Activated CD4-positive, alpha-beta T cell treated with anti-CD3 and anti-CD28 coated beads for 36 hours (primary cell): Measurements from ENCODE around the gene EPS8L3. TPM values are rescaled to one million over a fixed set of nuclear protein-coding genes. Genes with fewer than 3 reads are reported as not detected.
"Not testable (repeated sequence)": the region's sequence is repeated elsewhere in the genome, so short reads cannot be mapped to it uniquely, and the experiment has no call there.

Experiments used
- ATAC-seq: fragments of 200-7000 bp; cut with Tn5 transposase; one replicate; pipeline ENCODE4 v1.10.0; 2021; ENCODE audit warnings: mild to moderate bottlenecking, moderate library complexity
- CTCF ChIA-PET: fragments of 350-600 bp; sonication (Branson Sonifier 250); formaldehyde crosslinking; loops from one replicate; lab custom pipeline; 2021; ENCODE audit warnings: antibody characterized with exemption; lab: Charles Lee
- POLR2A ChIA-PET: fragments of 350-600 bp; sonication (Branson Sonifier 250); formaldehyde crosslinking; loops from one replicate; lab custom pipeline; 2021; ENCODE audit warnings: antibody characterized with exemption, inconsistent platforms; lab: Charles Lee
- DNase-seq: peaks from one replicate; pipeline ENCODE4 v3.0.0-alpha.2; 2020
- H3K27ac Mint-ChIP-seq: one replicate; pipeline ENCODE4 v1.8.0; 2021; ENCODE audit warnings: mixed read lengths
- H3K27me3 Mint-ChIP-seq: one replicate; pipeline ENCODE4 v1.8.0; 2021; ENCODE audit warnings: mixed read lengths
- H3K36me3 Mint-ChIP-seq: one replicate; pipeline ENCODE4 v1.8.0; 2021; ENCODE audit warnings: low read depth, mixed read lengths
- H3K4me1 Mint-ChIP-seq: one replicate; pipeline ENCODE4 v1.8.0; 2021; ENCODE audit warnings: mixed read lengths
- H3K4me3 Mint-ChIP-seq: one replicate; pipeline ENCODE4 v1.8.0; 2021; ENCODE audit warnings: mild to moderate bottlenecking, moderate library complexity, mixed read lengths
- H3K9me3 Mint-ChIP-seq: one replicate; pipeline ENCODE4 v1.8.0; 2021; ENCODE audit warnings: low read depth, mixed read lengths
- intact Hi-C, 2 experiments: fragments of 100-400 bp; cut with DNase I in 1 of 2; cut with micrococcal nuclease in 1 of 2; formaldehyde crosslinking; loops; one replicate each; pipeline versions ENCODE4 v1.14.2 to v1.15.1; 2022 to 2024; cut with DNase I, micrococcal nuclease
- total RNA-seq, 2 experiments: library from RNA; stranded (reverse); gene quantifications; one replicate each; pipeline ENCODE4 v1.2.3, GENCODE V29; 2021

EPS8L3 gene
- total RNA-seq, 2 experiments from 2014 or later, result not detected

- H3K4me1 Mint-ChIP-seq, result no peaks in the 10 kb centered on the region
- no peaks in the 10 kb centered on the region for H3K9me3 Mint-ChIP-seq
- DNase-seq (no peak), ATAC-seq (no peak)
- intact Hi-C loops, result no loop called here
- no peaks in the 10 kb centered on the region for H3K36me3 Mint-ChIP-seq
- ChIA-PET CTCF (interaction anchor here (0.9 to 1.1 kb wide), 3 partner anchors 14 to 216 kb away, joined by 3 read pairs; no protein-coding TSS in a partner anchor), POLR2A (no interaction called here)
- H3K27me3 Mint-ChIP-seq, result no peaks in the 10 kb centered on the region
- no peak overlapping the region for H3K27ac Mint-ChIP-seq
- no peak overlapping the region for H3K4me3 Mint-ChIP-seq
Observed at GRCh38 chr1:109762821-109763645, 690 bp downstream of the EPS8L3 start.

- intact Hi-C loops, result no loop called here
- ChIA-PET POLR2A (no interaction called here), CTCF (interaction anchor here (0.7 kb wide), 2 partner anchors 73 to 267 kb away, joined by 3 read pairs; no protein-coding TSS in a partner anchor)
- H3K27ac Mint-ChIP-seq, result no peak overlapping the region
- H3K27me3 Mint-ChIP-seq, result no peaks in the 10 kb centered on the region
- H3K9me3 Mint-ChIP-seq, result no peaks in the 10 kb centered on the region
- DNase-seq (no peak), ATAC-seq (no peak)
- no peaks in the 10 kb centered on the region for H3K4me1 Mint-ChIP-seq
- no peak overlapping the region for H3K4me3 Mint-ChIP-seq
- no peaks in the 10 kb centered on the region for H3K36me3 Mint-ChIP-seq
Observed at GRCh38 chr1:109762039-109762585, 1.6 kb downstream of the EPS8L3 start.

GRCh38 chr1:109761227-109762038 is 2.3 kb downstream of the EPS8L3 start:
- Mint-ChIP-seq H3K4me1 (no peaks in the 10 kb centered on the region), H3K9me3 (no peaks in the 10 kb centered on the region), H3K27ac (no peak overlapping the region), H3K4me3 (no peak overlapping the region), H3K27me3 (no peaks in the 10 kb centered on the region), H3K36me3 (no peaks in the 10 kb centered on the region)
- intact Hi-C loops, result no loop called here
- ChIA-PET POLR2A (no interaction called here), CTCF (interaction anchor here (0.7 kb wide), 2 partner anchors 72 to 268 kb away, joined by 3 read pairs; no protein-coding TSS in a partner anchor)
- ATAC-seq (no peak), DNase-seq (peak; percentile 2)

GRCh38 chr1:109760581-109761226 is 3.0 kb downstream of the EPS8L3 start:
- intact Hi-C loops, result no loop called here
- ATAC-seq (no peak), DNase-seq (peak; percentile 2)
- ChIA-PET POLR2A (no interaction called here), CTCF (interaction anchor here (0.5 kb wide), 1 partner anchor 201 kb away, joined by 3 read pairs; no protein-coding TSS in a partner anchor)
- no peak overlapping the region for H3K4me3 Mint-ChIP-seq
- no peaks in the 10 kb centered on the region for H3K9me3 Mint-ChIP-seq
- H3K27me3 Mint-ChIP-seq, result no peaks in the 10 kb centered on the region
- no peak overlapping the region for H3K27ac Mint-ChIP-seq
- no peaks in the 10 kb centered on the region for H3K36me3 Mint-ChIP-seq
- no peaks in the 10 kb centered on the region for H3K4me1 Mint-ChIP-seq

- Mint-ChIP-seq H3K36me3 (no peaks in the 10 kb centered on the region), H3K4me1 (no peaks in the 10 kb centered on the region), H3K27ac (no peak overlapping the region), H3K9me3 (no peaks in the 10 kb centered on the region), H3K4me3 (no peak overlapping the region), H3K27me3 (no peaks in the 10 kb centered on the region)
- ChIA-PET CTCF (interaction anchor here (0.5 to 0.9 kb wide), 2 partner anchors 11 to 202 kb away, joined by 3 read pairs; no protein-coding TSS in a partner anchor), POLR2A (no interaction called here)
- ATAC-seq (no peak), DNase-seq (no peak)
- intact Hi-C loops, result no loop called here
Observed at GRCh38 chr1:109759513-109760334, 4.0 kb downstream of the EPS8L3 start.

GRCh38 chr1:109757936-109758786 is 5.6 kb downstream of the EPS8L3 start:
- no peaks in the 10 kb centered on the region for H3K27me3 Mint-ChIP-seq
- H3K4me1 Mint-ChIP-seq, result no peaks in the 10 kb centered on the region
- DNase-seq, result no peak
- intact Hi-C loops, result no loop called here
- no peak overlapping the region for H3K27ac Mint-ChIP-seq
- ChIA-PET POLR2A (no interaction called here), CTCF (no interaction called here)
- H3K4me3 Mint-ChIP-seq, result no peak overlapping the region
- H3K36me3 Mint-ChIP-seq, result no peaks in the 10 kb centered on the region
- no peaks in the 10 kb centered on the region for H3K9me3 Mint-ChIP-seq
- ATAC-seq, result no peak

- no peaks in the 10 kb centered on the region for H3K9me3 Mint-ChIP-seq
- ChIA-PET POLR2A (no interaction called here), CTCF (interaction anchor here (0.6 to 2.6 kb wide), 4 partner anchors 16 to 715 kb away, joined by 3 to 11 read pairs (median 4); no protein-coding TSS in a partner anchor)
- intact Hi-C loops, result no loop called here
- H3K4me1 Mint-ChIP-seq, result no peaks in the 10 kb centered on the region
- no peak for DNase-seq
- peaks cover 4% of the 10 kb centered on the region for H3K27me3 Mint-ChIP-seq
- ATAC-seq, result no peak
- no peak overlapping the region for H3K4me3 Mint-ChIP-seq
- no peaks in the 10 kb centered on the region for H3K36me3 Mint-ChIP-seq
- no peak overlapping the region for H3K27ac Mint-ChIP-seq
Observed at GRCh38 chr1:109756848-109757521, 6.7 kb downstream of the EPS8L3 start.

- H3K4me3 Mint-ChIP-seq, ATAC-seq, POLR2A ChIA-PET, H3K36me3 Mint-ChIP-seq, H3K9me3 Mint-ChIP-seq, intact Hi-C loops, H3K4me1 Mint-ChIP-seq, DNase-seq, H3K27ac Mint-ChIP-seq, H3K27me3 Mint-ChIP-seq: not testable (repeated sequence)
- CTCF ChIA-PET, result interaction anchor here (0.9 to 2.6 kb wide), 3 partner anchors 17 to 228 kb away, joined by 3 to 11 read pairs (median 4); partner anchors contain the start of gene AHCYL1
Observed at GRCh38 chr1:109756325-109756724, 7.4 kb downstream of the EPS8L3 start.

GRCh38 chr1:109754738-109755137 is 9.0 kb downstream of the EPS8L3 start:
- Mint-ChIP-seq H3K4me1 (no peaks in the 10 kb centered on the region), H3K27ac (no peak overlapping the region), H3K36me3 (no peaks in the 10 kb centered on the region), H3K9me3 (no peaks in the 10 kb centered on the region), H3K4me3 (no peak overlapping the region), H3K27me3 (peaks cover 4% of the 10 kb centered on the region)
- ATAC-seq (no peak), DNase-seq (no peak)
- CTCF ChIA-PET, result interaction anchor here (0.7 to 2.6 kb wide), 5 partner anchors 18 to 230 kb away, joined by 3 to 11 read pairs (median 5); partner anchors contain the start of gene AHCYL1
- POLR2A ChIA-PET, result interaction anchor here (0.6 kb wide), 1 partner anchor 177 kb away, joined by 3 read pairs; no protein-coding TSS in a partner anchor
- intact Hi-C loops, result no loop called here
